GM23338 (cell line): ENCODE results near the gene CPAMD8. TPM values are rescaled to one million over a fixed set of nuclear protein-coding genes. Genes with fewer than 3 reads are reported as not detected.

Experiments used
- ATAC-seq: fragments of 200-7000 bp; cut with Tn5 transposase; 3 replicates; pipeline ENCODE4 v1.9.1; 2020
- DNase-seq: peaks from one replicate; pipeline ENCODE4 v3.0.0-alpha.2; 2015; ENCODE audit warnings: low spot score
- H2AFZ ChIP-seq: fragments of 200-600 bp; sonication (generic); 2 replicates; pipeline ENCODE4 v1.8.0; 2016; ENCODE audit warnings: antibody characterized with exemption, mild to moderate bottlenecking, moderate library complexity
- H3F3A ChIP-seq: fragments of 200-600 bp; sonication (generic); replicated peaks from 2 replicates; pipeline ENCODE4 v1.8.0; 2017; ENCODE audit warnings: antibody characterized with exemption, mixed run types, low read depth
- H3K27ac ChIP-seq: fragments of 200-600 bp; sonication (generic); 2 replicates; pipeline ENCODE4 v1.6.1; 2016; ENCODE audit warnings: low read depth
- H3K27me3 ChIP-seq: fragments of 200-600 bp; sonication (generic); 2 replicates; pipeline ENCODE4 v1.8.0; 2016; ENCODE audit warnings: mild to moderate bottlenecking, mixed run types, moderate library complexity; ENCODE audit not compliant: insufficient read depth
- H3K36me3 ChIP-seq: fragments of 200-600 bp; sonication (generic); 2 replicates; pipeline ENCODE4 v1.8.0; 2016; ENCODE audit warnings: mild to moderate bottlenecking; ENCODE audit not compliant: insufficient read depth
- H3K4me1 ChIP-seq: fragments of 200-600 bp; sonication (generic); 2 replicates; pipeline ENCODE4 v1.8.0; 2016; ENCODE audit warnings: mild to moderate bottlenecking, moderate library complexity; ENCODE audit not compliant: insufficient read depth
- H3K4me2 ChIP-seq: fragments of 200-600 bp; sonication (generic); 2 replicates; pipeline ENCODE4 v1.7.1; 2017; ENCODE audit warnings: mixed run types
- H3K4me3 ChIP-seq: fragments of 200-600 bp; sonication (generic); 2 replicates; pipeline ENCODE4 v1.6.1; 2016; ENCODE audit warnings: mixed run types
- H3K79me2 ChIP-seq: fragments of 200-600 bp; sonication (generic); replicated peaks from 2 replicates; pipeline ENCODE4 v1.8.0; 2017; ENCODE audit warnings: mild to moderate bottlenecking; ENCODE audit not compliant: insufficient read depth
- H3K9me2 ChIP-seq: fragments of 200-600 bp; sonication (generic); 2 replicates; pipeline ENCODE4 v1.8.0; 2017; ENCODE audit not compliant: insufficient read depth
- H4K20me1 ChIP-seq: fragments of 200-600 bp; sonication (generic); replicated peaks from 2 replicates; pipeline ENCODE4 v1.8.0; 2017; ENCODE audit warnings: mild to moderate bottlenecking; ENCODE audit not compliant: insufficient read depth
- H3K27ac Mint-ChIP-seq: 2 replicates; pipeline ENCODE4 v1.8.0; 2020; ENCODE audit warnings: inconsistent platforms, mild to moderate bottlenecking, moderate library complexity, mixed read lengths
- H3K27me3 Mint-ChIP-seq: 3 replicates; pipeline ENCODE4 v1.8.0; 2022; ENCODE audit warnings: low read depth, mild to moderate bottlenecking, moderate library complexity, mixed read lengths, inconsistent platforms; ENCODE audit not compliant: insufficient read depth, poor library complexity
- H3K36me3 Mint-ChIP-seq: 3 replicates; pipeline ENCODE4 v1.8.0; 2021; ENCODE audit warnings: low read depth, mild to moderate bottlenecking, inconsistent platforms, moderate library complexity, mixed read lengths
- H3K4me1 Mint-ChIP-seq: 3 replicates; pipeline ENCODE4 v1.8.0; 2020; ENCODE audit warnings: mild to moderate bottlenecking, inconsistent platforms, mixed read lengths
- H3K4me3 Mint-ChIP-seq: 3 replicates; pipeline ENCODE4 v1.8.0; 2021; ENCODE audit warnings: moderate library complexity, mild to moderate bottlenecking, inconsistent platforms, mixed read lengths
- H3K9me3 Mint-ChIP-seq: 3 replicates; pipeline ENCODE4 v1.8.0; 2020; ENCODE audit warnings: moderate library complexity, mild to moderate bottlenecking, inconsistent platforms, mixed read lengths
- CREB1 ChIP-seq: fragments of 250-450 bp; sonication (Bioruptor Pico); IDR thresholded peaks from 2 replicates; pipeline ENCODE4 v1.5.0; 2020; ENCODE audit warnings: low read depth, mild to moderate bottlenecking, moderate library complexity
- CTCF ChIP-seq, 2 experiments: fragments of 200-600 bp in 1 of 2; sonication (generic) in 1 of 2; conservative IDR thresholded peaks; 2 replicates each; pipeline versions ENCODE4 v1.5.1 to v1.6.1; 2016 to 2017; ENCODE audit warnings: antibody characterized with exemption in 2 of 2, low read depth in 2 of 2, mild to moderate bottlenecking in 2 of 2, moderate library complexity in 1 of 2
- ETS1 ChIP-seq: IDR thresholded peaks from 2 replicates; pipeline ENCODE4 v1.6.1; 2016; ENCODE audit warnings: antibody characterized with exemption
- EZH2 ChIP-seq: fragments of 200-600 bp; sonication (generic); IDR thresholded peaks from one replicate; pipeline ENCODE4 v1.8.0; 2017; ENCODE audit warnings: antibody characterized with exemption, mild to moderate bottlenecking, low read depth; ENCODE audit not compliant: unreplicated experiment
- EZH2phosphoT487 ChIP-seq: fragments of 200-600 bp; sonication (generic); IDR thresholded peaks from one replicate; pipeline ENCODE4 v1.8.1; 2018; ENCODE audit warnings: antibody characterized with exemption; ENCODE audit not compliant: unreplicated experiment
- JUNB ChIP-seq: IDR thresholded peaks from one replicate; pipeline ENCODE4 v1.6.1; 2016; ENCODE audit warnings: antibody characterized with exemption; ENCODE audit not compliant: unreplicated experiment
- NANOG ChIP-seq: IDR thresholded peaks from 2 replicates; pipeline ENCODE4 v1.6.1; 2016; ENCODE audit warnings: antibody characterized with exemption, borderline replicate concordance
- POLR2AphosphoS5 ChIP-seq: IDR thresholded peaks from 2 replicates; pipeline ENCODE4 v1.6.1; 2016; ENCODE audit warnings: antibody characterized with exemption, low read depth
- REST ChIP-seq: IDR thresholded peaks from one replicate; pipeline ENCODE4 v1.6.1; 2018; ENCODE audit warnings: antibody characterized with exemption; ENCODE audit not compliant: unreplicated experiment
- STAT1 ChIP-seq: IDR thresholded peaks from one replicate; pipeline ENCODE4 v1.6.1; 2016; ENCODE audit warnings: antibody characterized with exemption; ENCODE audit not compliant: unreplicated experiment
- ZNF114 ChIP-seq: fragments of 250-450 bp; sonication (Bioruptor Pico); IDR thresholded peaks from 2 replicates; pipeline ENCODE4 v1.5.0; 2020; ENCODE audit warnings: mild to moderate bottlenecking, moderate library complexity
- ZNF331 ChIP-seq: fragments of 250-450 bp; sonication (Bioruptor Pico); IDR thresholded peaks from 2 replicates; pipeline ENCODE4 v1.5.0; 2020; ENCODE audit warnings: low read depth, mild to moderate bottlenecking, moderate library complexity
- polyA plus RNA-seq: library from polyadenylated mRNA; unstranded; fragments of >200 nt; fragmentation: Nextera tagmentation; extraction: Ambion mirVana; gene quantifications from 2 replicates; pipeline ENCODE4 v1.2.1, GENCODE V29; 2016
- total RNA-seq: library from RNA; depleted of rRNA; stranded (reverse); fragments of >200 nt; shearing (Covaris generic); gene quantifications from 2 replicates; pipeline ENCODE4 v1.2.3, GENCODE V29; 2014

The CPAMD8 gene
- total and polyA plus RNA-seq, 2 experiments from 2014 or later = 4.4 to 11.8 TPM

GRCh38 chr19:17023805-17024204 is 2.8 kb downstream of the CPAMD8 start:
- H3K36me3 ChIP-seq = 0 out of 2 replicates have a peak, but pooled peaks cover 2% of the 10 kb centered on the region
- Mint-ChIP-seq H3K36me3 (peaks cover 37% of the 10 kb centered on the region), H3K9me3 (peaks cover 31% of the 10 kb centered on the region), H3K4me3 (no peak overlapping the region; the same call in 2 of the 3 replicates), H3K27ac (no peak overlapping the region), H3K4me1 (peaks cover 5% of the 10 kb centered on the region; the same call in 2 of the 3 replicates), H3K27me3 (peaks cover 27% of the 10 kb centered on the region)
- no peak for TF ChIP-seq ZNF331 (CRISPR knock-in tag)
- no peak for TF ChIP-seq ZNF114 (CRISPR knock-in tag)
- TF ChIP-seq CREB1 (CRISPR knock-in tag) = no peak
- TF ChIP-seq REST = no peak
- peaks cover 10% of the 10 kb centered on the region for H3K79me2 ChIP-seq
- peaks cover 10% of the 10 kb centered on the region; the same call in 1 of the 2 replicates for H3K27me3 ChIP-seq
- peaks cover 12% of the 10 kb centered on the region for H3K4me1 ChIP-seq
- no peak overlapping the region for H3K27ac ChIP-seq
- DNase-seq = no peak
- H3K4me2 ChIP-seq = no peak overlapping the region
- no peaks in the 10 kb centered on the region for H3K9me2 ChIP-seq
- H2AFZ ChIP-seq = no peak overlapping the region
- H3K4me3 ChIP-seq = no peak overlapping the region
- no peaks in the 10 kb centered on the region; the same call in 1 of the 2 replicates for H4K20me1 ChIP-seq
- H3F3A ChIP-seq = no peaks in the 10 kb centered on the region
- ATAC-seq = no peak

- Histone ChIP-seq H2AFZ (no peak overlapping the region), H3K4me2 (no peak overlapping the region), H3K9me2 (no peaks in the 10 kb centered on the region), H3K27ac (no peak overlapping the region), H4K20me1 (no peaks in the 10 kb centered on the region; the same call in 1 of the 2 replicates), H3K4me3 (no peak overlapping the region), H3K79me2 (peaks cover 10% of the 10 kb centered on the region), H3F3A (no peaks in the 10 kb centered on the region), H3K4me1 (peaks cover 12% of the 10 kb centered on the region), H3K27me3 (peaks cover 10% of the 10 kb centered on the region; the same call in 1 of the 2 replicates), H3K36me3 (0 out of 2 replicates have a peak, but pooled peaks cover 2% of the 10 kb centered on the region)
- Mint-ChIP-seq H3K27ac (no peak overlapping the region), H3K36me3 (peaks cover 37% of the 10 kb centered on the region), H3K27me3 (peaks cover 21% of the 10 kb centered on the region), H3K4me3 (no peak overlapping the region; the same call in 2 of the 3 replicates), H3K4me1 (peaks cover 5% of the 10 kb centered on the region; the same call in 2 of the 3 replicates), H3K9me3 (peaks cover 31% of the 10 kb centered on the region)
- DNase-seq (no peak), ATAC-seq (no peak)
- TF ChIP-seq ETS1 = no peak
- no peak for TF ChIP-seq NANOG
- TF ChIP-seq POLR2AphosphoS5 = no peak
- no peak for TF ChIP-seq EZH2phosphoT487
- no peak for TF ChIP-seq CREB1 (CRISPR knock-in tag)
- no peak for TF ChIP-seq ZNF331 (CRISPR knock-in tag)
- no peak for TF ChIP-seq EZH2
- TF ChIP-seq ZNF114 (CRISPR knock-in tag) = no peak
- no peak for TF ChIP-seq JUNB
- TF ChIP-seq REST = no peak
- TF ChIP-seq STAT1 = no peak
- TF ChIP-seq CTCF (conservative IDR thresholded peaks at IDR 0.05; ENCODE audit: low read depth in 2 of 2) = no peak
Observed at GRCh38 chr19:17022738-17023137, 3.9 kb downstream of the CPAMD8 start.
